ENCODE measurements around the gene SPG7.

SPG7 gene

GRCh38 chr16:89573826-89574680 lies 65.8 kb downstream of the SPG7 start:
- H3K9me3 ChIP-seq (ENCODE audit: control insufficient read depth, low read length) = no peaks in the 10 kb centered on the region
- peak overlapping the region; percentile 29 for H3K9ac ChIP-seq (ENCODE audit: low read length)
- no peaks in the 10 kb centered on the region for H3K36me3 ChIP-seq (ENCODE audit: control insufficient read depth, insufficient read depth, low read length)
- H3K4me3 ChIP-seq (ENCODE audit: low read length) = no peak overlapping the region
- peaks cover 25% of the 10 kb centered on the region for H3K4me1 ChIP-seq (ENCODE audit: control insufficient read depth, insufficient read depth, low read length)
- H3K27me3 ChIP-seq (ENCODE audit: control insufficient read depth, insufficient read depth, low read length) = peaks cover 50% of the 10 kb centered on the region

GRCh38 chr16:89574681-89575246 lies 66.6 kb downstream of the SPG7 start:
- H3K4me3 ChIP-seq (ENCODE audit: low read length) = no peak overlapping the region
- H3K27me3 ChIP-seq (ENCODE audit: control insufficient read depth, insufficient read depth, low read length) = peaks cover 44% of the 10 kb centered on the region
- no peaks in the 10 kb centered on the region for H3K9me3 ChIP-seq (ENCODE audit: control insufficient read depth, low read length)
- no peaks in the 10 kb centered on the region for H3K36me3 ChIP-seq (ENCODE audit: control insufficient read depth, insufficient read depth, low read length)
- peaks cover 25% of the 10 kb centered on the region for H3K4me1 ChIP-seq (ENCODE audit: control insufficient read depth, insufficient read depth, low read length)
- peak overlapping the region; percentile 29 for H3K9ac ChIP-seq (ENCODE audit: low read length)

GRCh38 chr16:89575247-89576152 lies 67.3 kb downstream of the SPG7 start, which contains the start of gene CPNE7:
TSS of gene CPNE7 (plus strand) at chr16:89575758. CDS start at chr16:89575898, 140 bp downstream.
- Histone ChIP-seq H3K4me1 (ENCODE audit: control insufficient read depth, insufficient read depth, low read length) (peaks cover 25% of the 10 kb centered on the region), H3K9me3 (ENCODE audit: control insufficient read depth, low read length) (no peaks in the 10 kb centered on the region), H3K4me3 (ENCODE audit: low read length) (no peak within 1 kb of the TSS), H3K9ac (ENCODE audit: low read length) (peak within 1 kb of the TSS; percentile 29), H3K36me3 (ENCODE audit: control insufficient read depth, insufficient read depth, low read length) (no peaks in the 10 kb centered on the region), H3K27me3 (ENCODE audit: control insufficient read depth, insufficient read depth, low read length) (peaks cover 37% of the 10 kb centered on the region)

GRCh38 chr16:89576153-89577054 lies 68.2 kb downstream of the SPG7 start:
- Histone ChIP-seq H3K4me3 (ENCODE audit: low read length) (no peak overlapping the region), H3K27me3 (ENCODE audit: control insufficient read depth, insufficient read depth, low read length) (peaks cover 34% of the 10 kb centered on the region), H3K36me3 (ENCODE audit: control insufficient read depth, insufficient read depth, low read length) (no peaks in the 10 kb centered on the region), H3K4me1 (ENCODE audit: control insufficient read depth, insufficient read depth, low read length) (peaks cover 25% of the 10 kb centered on the region), H3K9ac (ENCODE audit: low read length) (no peak overlapping the region), H3K9me3 (ENCODE audit: control insufficient read depth, low read length) (no peaks in the 10 kb centered on the region)

GRCh38 chr16:89577055-89577759 lies 69.0 kb downstream of the SPG7 start:
- no peaks in the 10 kb centered on the region for H3K9me3 ChIP-seq (ENCODE audit: control insufficient read depth, low read length)
- H3K4me3 ChIP-seq (ENCODE audit: low read length) = no peak overlapping the region
- H3K9ac ChIP-seq (ENCODE audit: low read length) = no peak overlapping the region
- H3K27me3 ChIP-seq (ENCODE audit: control insufficient read depth, insufficient read depth, low read length) = peaks cover 26% of the 10 kb centered on the region
- H3K4me1 ChIP-seq (ENCODE audit: control insufficient read depth, insufficient read depth, low read length) = peaks cover 29% of the 10 kb centered on the region
- H3K36me3 ChIP-seq (ENCODE audit: control insufficient read depth, insufficient read depth, low read length) = no peaks in the 10 kb centered on the region

- Histone ChIP-seq H3K27me3 (ENCODE audit: control insufficient read depth, insufficient read depth, low read length) (peaks cover 18% of the 10 kb centered on the region), H3K36me3 (ENCODE audit: control insufficient read depth, insufficient read depth, low read length) (no peaks in the 10 kb centered on the region), H3K9ac (ENCODE audit: low read length) (no peak overlapping the region), H3K4me3 (ENCODE audit: low read length) (no peak overlapping the region), H3K4me1 (ENCODE audit: control insufficient read depth, insufficient read depth, low read length) (peaks cover 34% of the 10 kb centered on the region), H3K9me3 (ENCODE audit: control insufficient read depth, low read length) (no peaks in the 10 kb centered on the region)
Observed at GRCh38 chr16:89579351-89579750, 71.1 kb downstream of the SPG7 start.

DNA sequence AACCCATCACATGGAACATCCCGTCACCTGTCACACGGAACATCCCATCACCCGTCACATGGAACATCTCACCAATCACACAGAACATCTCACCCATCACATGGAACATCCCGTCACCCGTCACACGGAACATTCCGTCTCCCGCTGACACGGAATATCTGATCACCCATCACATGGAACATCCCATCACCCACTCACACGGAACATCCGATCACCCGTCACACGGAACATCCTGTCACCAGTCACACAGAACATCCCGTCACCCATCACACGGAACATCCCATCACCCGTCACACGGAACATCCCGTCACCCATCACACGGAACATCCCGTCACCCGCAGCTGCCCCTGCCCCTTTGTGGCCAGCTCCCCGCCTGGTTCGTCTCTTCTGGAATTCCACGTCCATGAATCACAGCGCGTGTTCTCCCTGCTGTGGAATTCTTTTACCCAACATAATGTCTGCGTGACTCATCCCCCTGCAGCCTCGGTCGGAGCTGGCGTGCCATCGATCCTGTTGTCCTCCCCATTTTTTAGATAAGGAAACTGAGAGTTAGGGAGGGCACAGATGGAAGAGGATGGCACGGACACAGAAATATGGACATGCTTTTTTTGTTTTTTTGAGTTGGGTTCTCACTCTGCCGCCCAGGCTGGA lies 73.0 kb downstream of the SPG7 start:
- Histone ChIP-seq H3K4me3 (ENCODE audit: low read length) (no peak overlapping the region), H3K9me3 (ENCODE audit: control insufficient read depth, low read length) (no peaks in the 10 kb centered on the region)

DNA sequence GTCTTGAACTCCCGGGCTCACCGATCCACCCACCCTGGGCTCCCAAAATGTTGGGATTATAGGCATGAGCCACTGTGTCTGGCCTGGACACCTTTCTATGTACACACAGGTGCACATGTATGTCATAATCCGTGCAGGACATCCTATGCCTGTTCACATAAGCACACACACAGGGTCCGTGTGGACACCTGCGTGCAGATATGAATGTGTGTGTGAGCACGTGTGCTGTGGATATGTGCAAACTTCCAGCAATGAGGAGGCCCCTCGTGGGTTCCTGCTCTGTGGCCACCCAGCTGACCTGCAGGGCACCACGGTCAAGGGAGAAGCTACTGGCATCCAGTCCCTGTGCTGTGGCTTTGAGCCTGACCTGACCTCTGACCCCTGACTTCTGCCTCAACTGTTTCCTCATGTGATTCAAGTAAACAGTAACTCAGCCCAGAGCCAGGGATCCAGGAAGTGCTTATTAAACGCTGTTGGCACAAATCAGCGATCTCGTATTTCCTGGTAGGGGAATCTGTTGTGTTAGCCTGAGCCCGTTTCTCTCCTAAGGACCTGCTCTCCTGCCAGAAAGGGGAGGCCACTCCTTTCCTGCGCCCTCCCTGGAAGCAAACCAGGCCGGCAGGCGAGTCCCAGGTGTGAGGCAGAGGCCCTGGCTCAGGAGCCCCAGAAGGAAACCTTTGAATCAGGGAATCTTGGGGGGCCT lies 73.8 kb downstream of the SPG7 start:
- peak overlapping the region; percentile 37 for H3K4me3 ChIP-seq (ENCODE audit: low read length)
- peak overlapping the region; percentile 74 for H3K9ac ChIP-seq (ENCODE audit: low read length)
- H3K9me3 ChIP-seq (ENCODE audit: control insufficient read depth, low read length) = no peaks in the 10 kb centered on the region
- no peaks in the 10 kb centered on the region for H3K27me3 ChIP-seq (ENCODE audit: control insufficient read depth, insufficient read depth, low read length)
- H3K36me3 ChIP-seq (ENCODE audit: control insufficient read depth, insufficient read depth, low read length) = no peaks in the 10 kb centered on the region
- peaks cover 30% of the 10 kb centered on the region for H3K4me1 ChIP-seq (ENCODE audit: control insufficient read depth, insufficient read depth, low read length)

More for the DNA sequence above, 73.0 kb downstream of the SPG7 start:
- no peak overlapping the region for H3K9ac ChIP-seq (ENCODE audit: low read length)
- peaks cover 3% of the 10 kb centered on the region for H3K27me3 ChIP-seq (ENCODE audit: control insufficient read depth, insufficient read depth, low read length)
- H3K36me3 ChIP-seq (ENCODE audit: control insufficient read depth, insufficient read depth, low read length) = no peaks in the 10 kb centered on the region
- H3K4me1 ChIP-seq (ENCODE audit: control insufficient read depth, insufficient read depth, low read length) = peaks cover 24% of the 10 kb centered on the region

- Histone ChIP-seq H3K27me3 (ENCODE audit: control insufficient read depth, insufficient read depth, low read length) (no peaks in the 10 kb centered on the region), H3K4me3 (ENCODE audit: low read length) (peak overlapping the region; percentile 37), H3K4me1 (ENCODE audit: control insufficient read depth, insufficient read depth, low read length) (peaks cover 30% of the 10 kb centered on the region), H3K9ac (ENCODE audit: low read length) (peak overlapping the region; percentile 74), H3K9me3 (ENCODE audit: control insufficient read depth, low read length) (no peaks in the 10 kb centered on the region), H3K36me3 (ENCODE audit: control insufficient read depth, insufficient read depth, low read length) (no peaks in the 10 kb centered on the region)
Observed at GRCh38 chr16:89582614-89583196, 74.5 kb downstream of the SPG7 start.

Data from mucosa of stomach (tissue), 1 donor.